Panc1 (cell line): ENCODE measurements around the gene ZNF490.

ENCODE experiments used
- CTCF ChIP-seq: fragments of 450-650 bp; IDR thresholded peaks from 2 replicates; pipeline ENCODE4 v1.5.1; 2017; ENCODE audit warnings: mild to moderate bottlenecking
- POLR2AphosphoS5 ChIP-seq: IDR thresholded peaks from 2 replicates; pipeline ENCODE4 v1.6.1; 2012; ENCODE audit warnings: mild to moderate bottlenecking, low read depth, low read length, moderate library complexity
- SIN3A ChIP-seq: IDR thresholded peaks from 2 replicates; pipeline ENCODE4 v1.6.1; 2012; ENCODE audit warnings: low read depth, mild to moderate bottlenecking, low read length, moderate library complexity, borderline replicate concordance; ENCODE audit not compliant: insufficient read depth
- TCF7L2 ChIP-seq: IDR thresholded peaks from 2 replicates; pipeline ENCODE4 v1.6.1; 2011; ENCODE audit warnings: mild to moderate bottlenecking, low read depth, low read length, inconsistent platforms
- TF ChIP-seq, protein P1 (sequence below), 2 experiments: IDR thresholded peaks; 2 replicates each; pipeline ENCODE4 v1.6.1; 2011 to 2012; ENCODE audit warnings: low read depth in 2 of 2, control low read depth in 1 of 2, low read length in 1 of 2, mild to moderate bottlenecking in 1 of 2, moderate library complexity in 1 of 2; ENCODE audit not compliant: insufficient read depth in 1 of 2

GRCh38 chr19:12647490-12648071 lies 37.0 kb upstream of the ZNF490 start:
- TF ChIP-seq CTCF (no peak), SIN3A (no peak), POLR2AphosphoS5 (no peak), TCF7L2 (no peak)
- TF ChIP-seq, protein P1, sequence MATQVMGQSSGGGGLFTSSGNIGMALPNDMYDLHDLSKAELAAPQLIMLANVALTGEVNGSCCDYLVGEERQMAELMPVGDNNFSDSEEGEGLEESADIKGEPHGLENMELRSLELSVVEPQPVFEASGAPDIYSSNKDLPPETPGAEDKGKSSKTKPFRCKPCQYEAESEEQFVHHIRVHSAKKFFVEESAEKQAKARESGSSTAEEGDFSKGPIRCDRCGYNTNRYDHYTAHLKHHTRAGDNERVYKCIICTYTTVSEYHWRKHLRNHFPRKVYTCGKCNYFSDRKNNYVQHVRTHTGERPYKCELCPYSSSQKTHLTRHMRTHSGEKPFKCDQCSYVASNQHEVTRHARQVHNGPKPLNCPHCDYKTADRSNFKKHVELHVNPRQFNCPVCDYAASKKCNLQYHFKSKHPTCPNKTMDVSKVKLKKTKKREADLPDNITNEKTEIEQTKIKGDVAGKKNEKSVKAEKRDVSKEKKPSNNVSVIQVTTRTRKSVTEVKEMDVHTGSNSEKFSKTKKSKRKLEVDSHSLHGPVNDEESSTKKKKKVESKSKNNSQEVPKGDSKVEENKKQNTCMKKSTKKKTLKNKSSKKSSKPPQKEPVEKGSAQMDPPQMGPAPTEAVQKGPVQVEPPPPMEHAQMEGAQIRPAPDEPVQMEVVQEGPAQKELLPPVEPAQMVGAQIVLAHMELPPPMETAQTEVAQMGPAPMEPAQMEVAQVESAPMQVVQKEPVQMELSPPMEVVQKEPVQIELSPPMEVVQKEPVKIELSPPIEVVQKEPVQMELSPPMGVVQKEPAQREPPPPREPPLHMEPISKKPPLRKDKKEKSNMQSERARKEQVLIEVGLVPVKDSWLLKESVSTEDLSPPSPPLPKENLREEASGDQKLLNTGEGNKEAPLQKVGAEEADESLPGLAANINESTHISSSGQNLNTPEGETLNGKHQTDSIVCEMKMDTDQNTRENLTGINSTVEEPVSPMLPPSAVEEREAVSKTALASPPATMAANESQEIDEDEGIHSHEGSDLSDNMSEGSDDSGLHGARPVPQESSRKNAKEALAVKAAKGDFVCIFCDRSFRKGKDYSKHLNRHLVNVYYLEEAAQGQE (IDR thresholded peaks at IDR 0.05; ENCODE audit: insufficient read depth in 1 of 2, low read depth in 2 of 2, low read length in 1 of 2) = no peak
